Lower leg skin (tissue), 4 donors: ENCODE results near the gene SYPL1. TPM values are rescaled to one million over a fixed set of nuclear protein-coding genes. Genes with fewer than 3 reads are reported as not detected.

Experiments
- DNase-seq, 2 donors: peaks; one replicate each; pipeline ENCODE4 v3.0.0-alpha.2; 2019; ENCODE audit warnings: low spot score in 2 of 2
- H3K4me3 ChIP-seq: fragments of 200-600 bp; sonication (generic); 2 replicates; pipeline ENCODE4 v1.5.1; 2017; ENCODE audit warnings: mild to moderate bottlenecking, low read depth; ENCODE audit not compliant: poor library complexity, severe bottlenecking
- CTCF ChIP-seq, 3 donors: fragments of 450-650 bp; IDR thresholded peaks; one replicate each; pipeline ENCODE4 v1.5.1; 2016; ENCODE audit warnings: antibody characterized with exemption in 3 of 3, mild to moderate bottlenecking in 3 of 3, moderate library complexity in 2 of 3
- POLR2A ChIP-seq, 2 donors: fragments of 450-650 bp; IDR thresholded peaks; one replicate each; pipeline ENCODE4 v1.6.1; 2016 to 2017; ENCODE audit warnings: antibody characterized with exemption in 2 of 2, mild to moderate bottlenecking in 1 of 2, moderate library complexity in 1 of 2
- WGBS, 2 donors: methylation state at CpG; one replicate each; pipeline ENCODE4 v1.1.5; 2018; 5-methylcytosine and 5-hydroxymethylcytosine counted together
- intact Hi-C: fragments of 100-400 bp; cut with DNase I; formaldehyde crosslinking; loops from one replicate; pipeline ENCODE4 v1.15.0; 2023; ENCODE audit warnings: low total_unique reads
- total RNA-seq, 4 donors: library from RNA; depleted of rRNA; stranded (reverse); fragments of >200 nt; gene quantifications; one replicate each; pipeline ENCODE4 v1.1.0, GENCODE V29; 2016

Gene SYPL1
- total RNA-seq, 4 donors from 2014 or later, result 77.7 to 96.7 (median 89.6) TPM

DNA sequence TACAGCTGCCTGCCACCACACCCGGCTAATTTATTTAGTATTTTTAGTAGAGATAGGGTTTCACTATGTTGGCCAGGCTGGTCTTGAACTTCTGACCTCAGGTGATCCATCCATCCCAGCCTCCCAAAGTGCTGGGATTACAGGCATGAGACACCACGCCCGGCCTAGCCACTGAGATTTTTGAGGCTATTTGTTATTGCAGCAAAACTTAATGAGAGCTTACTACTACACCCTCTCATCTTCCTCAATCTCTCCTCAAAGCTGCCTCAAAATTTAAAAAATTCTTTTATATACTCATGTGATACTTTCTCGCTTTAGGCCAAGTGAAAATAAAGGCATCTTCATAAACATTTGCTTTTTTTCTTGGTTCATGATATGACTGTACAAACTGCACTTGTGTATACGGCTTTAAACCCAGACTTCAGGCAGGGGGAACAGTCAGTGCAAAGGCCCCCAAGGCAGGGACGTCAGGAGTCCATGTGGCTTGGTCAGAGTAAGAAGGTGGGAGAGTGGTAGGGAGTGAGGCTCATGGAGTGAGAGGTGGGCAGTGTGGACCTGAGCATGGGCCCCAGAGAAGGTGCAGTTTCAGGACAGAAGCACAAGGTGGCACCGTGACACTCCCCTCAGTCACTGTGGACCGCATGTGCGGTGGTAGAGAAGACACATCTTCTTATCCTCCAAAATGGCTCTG, 55.5 kb downstream of the SYPL1 start:
- intact Hi-C loops, result loop anchor here (5.0 kb wide), 1 partner anchor 41 kb away; no protein-coding TSS in a partner anchor

DNA sequence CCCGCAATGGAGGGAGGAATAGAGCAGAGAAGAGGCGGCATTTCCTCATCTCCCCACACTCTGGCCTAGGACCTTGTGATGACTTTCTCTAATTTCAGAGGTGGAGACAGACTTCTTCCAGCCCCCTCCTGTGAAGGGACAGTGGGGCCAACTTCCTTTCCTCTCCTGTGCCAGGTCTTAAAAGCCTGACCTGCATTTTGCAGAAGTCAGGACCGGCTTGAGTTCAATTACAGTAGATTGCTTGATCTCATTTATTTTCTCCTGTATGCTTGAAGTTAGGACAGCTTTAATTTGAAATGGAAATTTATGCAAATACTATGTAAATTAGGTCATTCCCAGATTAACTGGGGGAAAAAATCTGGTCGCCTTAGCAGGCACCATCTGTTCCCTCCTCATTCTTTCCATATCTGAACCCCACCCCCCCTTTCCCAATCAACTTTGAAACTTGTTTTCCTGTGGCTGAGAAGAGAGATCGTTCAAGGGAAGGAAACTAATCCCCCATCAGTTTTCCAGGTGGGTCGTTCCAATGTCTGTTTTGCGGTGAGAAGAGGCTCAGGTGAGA, 57.1 kb downstream of the SYPL1 start:
- no peak for DNase-seq
- intact Hi-C loops, result loop anchor here (5.0 kb wide), 2 partner anchors 42 to 97 kb away; no protein-coding TSS in a partner anchor
- TF ChIP-seq CTCF (IDR thresholded peaks at IDR 0.05) (no peak), POLR2A (IDR thresholded peaks at IDR 0.05) (no peak)
- WGBS, 2 donors, result 82 to 84% methylated on average over 7 of the region's 7 CpGs
- no peak overlapping the region for H3K4me3 ChIP-seq

More for the DNA sequence above, 55.5 kb downstream of the SYPL1 start:
- DNase-seq, result peak; percentile 71 to 93
- 44 to 47% methylated on average over 9 of the region's 9 CpGs for WGBS, 2 donors
- TF ChIP-seq POLR2A (IDR thresholded peaks at IDR 0.05) (no peak), CTCF (IDR thresholded peaks at IDR 0.05) (peak in 1 of 3 donors; percentile 83)
- H3K4me3 ChIP-seq, result no peak overlapping the region

DNA sequence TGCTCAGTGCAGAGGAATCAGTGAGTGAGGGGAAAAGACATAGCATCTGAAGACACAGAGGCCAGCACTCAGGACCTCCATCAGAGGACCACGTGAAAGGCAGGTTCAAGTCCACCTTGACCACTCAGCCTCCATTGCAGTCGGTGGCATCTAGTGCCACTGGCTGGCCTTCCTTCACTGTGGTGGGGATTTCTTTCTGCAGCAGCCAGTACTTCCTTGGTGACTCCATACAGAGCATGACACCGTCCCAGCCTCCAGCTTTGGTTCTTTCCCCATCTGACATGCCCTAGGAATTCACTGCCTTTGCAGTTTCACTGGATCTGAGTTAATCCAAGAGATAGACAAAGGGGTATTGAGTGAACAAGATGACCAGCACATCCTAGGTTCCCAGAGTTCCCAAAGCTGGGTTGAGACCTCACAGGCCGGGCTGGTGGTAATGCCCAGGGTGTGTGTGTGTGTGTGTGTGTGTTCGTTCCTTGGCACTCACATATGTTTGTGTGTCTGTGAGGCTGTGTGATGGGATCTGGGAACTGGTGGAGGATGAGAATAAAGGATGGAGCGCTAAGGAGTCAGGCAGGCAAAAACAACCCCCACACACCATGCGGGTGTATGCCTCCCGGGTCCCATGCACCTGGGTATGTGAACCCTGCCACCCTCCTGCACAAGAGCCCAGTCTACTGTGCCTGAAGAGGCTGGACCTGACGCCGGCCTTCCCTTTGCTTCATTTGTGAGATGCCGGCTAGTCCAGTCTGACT, 57.8 kb downstream of the SYPL1 start:
- no peak for TF ChIP-seq POLR2A (IDR thresholded peaks at IDR 0.05)
- no peak for TF ChIP-seq CTCF (IDR thresholded peaks at IDR 0.05)
- WGBS, 2 donors, result 92 to 96% methylated on average over 11 of the region's 11 CpGs
- intact Hi-C loops, result loop anchor here (5.0 kb wide), 1 partner anchor 98 kb away; no protein-coding TSS in a partner anchor
- no peak overlapping the region for H3K4me3 ChIP-seq
- DNase-seq, result no peak

DNA sequence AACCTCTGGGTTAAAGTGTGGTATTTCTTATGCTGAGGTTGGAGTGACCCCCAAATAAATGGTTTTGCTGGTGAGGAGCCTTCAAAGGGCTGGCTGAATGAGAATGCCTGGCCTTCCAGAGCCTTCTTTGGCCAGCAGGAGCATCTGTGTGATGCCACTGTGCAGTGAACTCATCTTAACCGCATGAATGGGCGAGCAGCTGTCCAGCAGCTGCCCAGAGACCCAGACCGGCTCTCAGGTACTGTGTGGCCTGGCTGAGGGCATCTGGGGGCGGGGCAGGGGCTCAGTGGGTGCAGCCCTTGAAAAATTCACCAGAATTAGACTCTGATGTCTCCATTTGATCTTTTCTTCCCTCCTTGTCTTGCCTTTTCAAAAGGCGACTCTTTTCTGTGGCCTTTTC, 59.0 kb downstream of the SYPL1 start:
- no peak for DNase-seq
- TF ChIP-seq CTCF (IDR thresholded peaks at IDR 0.05), result no peak
- no peak for TF ChIP-seq POLR2A (IDR thresholded peaks at IDR 0.05)
- 92 to 98% methylated on average over 5 of the region's 5 CpGs for WGBS, 2 donors
- no peak overlapping the region for H3K4me3 ChIP-seq
- intact Hi-C loops, result loop anchor here (5.0 kb wide), 1 partner anchor 99 kb away; no protein-coding TSS in a partner anchor

GRCh38 chr7:106052681-106053080, 59.4 kb downstream of the SYPL1 start:
- 94 to 97% methylated on average over 2 of the region's 2 CpGs for WGBS, 2 donors
- intact Hi-C loops, result loop anchor here (5.0 kb wide), 1 partner anchor 100 kb away; no protein-coding TSS in a partner anchor
- DNase-seq, result no peak

More at GRCh38 chr7:106052681-106053080, 59.4 kb downstream of the SYPL1 start:
- TF ChIP-seq POLR2A (IDR thresholded peaks at IDR 0.05), result no peak
- no peak for TF ChIP-seq CTCF (IDR thresholded peaks at IDR 0.05)
- H3K4me3 ChIP-seq, result no peak overlapping the region
